SK-N-MC (cell line): ENCODE measurements around the gene MSH3.

Source experiments
- EZH2 ChIP-seq: fragments of 200-600 bp; sonication (generic); IDR thresholded peaks from one replicate; pipeline ENCODE4 v1.6.1; 2017; ENCODE audit warnings: antibody characterized with exemption
- FOXP2 ChIP-seq: optimal IDR thresholded peaks from 2 replicates; pipeline ENCODE3; 2011; ENCODE audit warnings: mild to moderate bottlenecking, moderate library complexity; ENCODE audit not compliant: insufficient read depth; ENCODE audit errors: extremely low read length, control extremely low read depth
- POLR2AphosphoS5 ChIP-seq: IDR thresholded peaks from 2 replicates; pipeline ENCODE4 v1.6.1; 2012; ENCODE audit warnings: mild to moderate bottlenecking, low read depth, low read length, borderline replicate concordance

GRCh38 chr5:80866371-80866770 lies 211.9 kb downstream of the MSH3 start:
- TF ChIP-seq POLR2AphosphoS5 (no peak), EZH2 (no peak), FOXP2 (no peak)
